GM12865 (cell line): ENCODE results near the gene ADAMTS14.

Experiments
- DNase-seq: peaks from one replicate; pipeline ENCODE4 v3.0.0; 2010; ENCODE audit warnings: low read depth
- H3K4me3 ChIP-seq: 2 replicates; pipeline ENCODE4 v1.5.1; 2011; ENCODE audit warnings: mild to moderate bottlenecking, low read depth, low read length, control low read depth
- TF ChIP-seq, protein P1 (sequence below): IDR thresholded peaks from 2 replicates; pipeline ENCODE4 v1.5.1; 2011; ENCODE audit warnings: low read length, control low read depth, low read depth, inconsistent platforms; ENCODE audit not compliant: insufficient read depth; ENCODE audit errors: missing control alignments

Gene ADAMTS14

DNA sequence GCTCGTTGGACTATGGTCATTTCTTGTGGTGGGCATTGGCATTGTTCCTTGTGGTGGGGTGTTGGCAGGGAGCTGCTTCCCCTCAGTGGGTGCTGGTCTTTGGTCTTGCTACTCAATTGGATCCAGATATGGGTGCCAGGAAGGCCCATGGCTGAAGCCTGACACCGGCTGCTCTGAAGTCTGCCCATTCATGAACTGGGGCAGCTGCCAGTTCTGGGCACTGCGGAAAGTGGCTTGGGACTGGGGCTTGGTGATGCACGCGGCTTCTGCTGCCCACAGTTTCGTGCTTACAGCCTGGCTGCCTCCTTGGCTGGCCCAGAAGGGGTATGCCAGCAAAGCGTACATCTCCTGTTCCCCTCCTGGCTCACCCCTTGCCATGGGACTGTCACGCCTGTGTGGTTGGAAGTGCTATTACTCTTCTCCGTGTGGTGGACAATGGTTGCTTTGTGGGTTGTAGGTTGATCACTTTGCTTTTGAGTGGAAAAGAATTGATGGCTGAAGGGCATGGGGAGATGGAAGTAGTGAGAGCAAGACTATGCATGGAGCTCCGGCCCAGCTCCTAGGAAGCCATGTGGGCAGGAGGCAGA, 54.7 kb downstream of the ADAMTS14 start:
- no peak overlapping the region for H3K4me3 ChIP-seq

DNA sequence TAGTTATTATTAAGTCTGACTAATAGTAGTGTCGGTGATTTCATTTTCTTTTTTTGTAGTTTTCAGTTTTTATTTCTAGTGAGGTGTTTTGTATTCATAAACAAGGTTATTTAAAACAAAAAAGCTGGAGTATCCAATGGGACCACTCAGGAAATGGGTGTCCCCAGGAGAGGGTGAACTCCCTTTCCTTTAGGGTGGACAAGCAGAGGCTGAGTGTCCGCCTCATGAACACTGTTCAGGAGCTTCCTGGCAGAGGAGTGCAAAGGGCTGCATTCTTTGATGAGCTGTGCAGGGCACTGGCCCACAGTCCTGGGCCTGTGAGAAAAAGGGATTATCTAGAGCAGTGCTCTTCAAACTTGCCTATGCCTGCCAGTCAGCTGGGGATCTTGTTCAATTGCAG, 56.0 kb downstream of the ADAMTS14 start:
- DNase-seq, result no peak
- TF ChIP-seq, protein P1, sequence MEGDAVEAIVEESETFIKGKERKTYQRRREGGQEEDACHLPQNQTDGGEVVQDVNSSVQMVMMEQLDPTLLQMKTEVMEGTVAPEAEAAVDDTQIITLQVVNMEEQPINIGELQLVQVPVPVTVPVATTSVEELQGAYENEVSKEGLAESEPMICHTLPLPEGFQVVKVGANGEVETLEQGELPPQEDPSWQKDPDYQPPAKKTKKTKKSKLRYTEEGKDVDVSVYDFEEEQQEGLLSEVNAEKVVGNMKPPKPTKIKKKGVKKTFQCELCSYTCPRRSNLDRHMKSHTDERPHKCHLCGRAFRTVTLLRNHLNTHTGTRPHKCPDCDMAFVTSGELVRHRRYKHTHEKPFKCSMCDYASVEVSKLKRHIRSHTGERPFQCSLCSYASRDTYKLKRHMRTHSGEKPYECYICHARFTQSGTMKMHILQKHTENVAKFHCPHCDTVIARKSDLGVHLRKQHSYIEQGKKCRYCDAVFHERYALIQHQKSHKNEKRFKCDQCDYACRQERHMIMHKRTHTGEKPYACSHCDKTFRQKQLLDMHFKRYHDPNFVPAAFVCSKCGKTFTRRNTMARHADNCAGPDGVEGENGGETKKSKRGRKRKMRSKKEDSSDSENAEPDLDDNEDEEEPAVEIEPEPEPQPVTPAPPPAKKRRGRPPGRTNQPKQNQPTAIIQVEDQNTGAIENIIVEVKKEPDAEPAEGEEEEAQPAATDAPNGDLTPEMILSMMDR, result no peak
- H3K4me3 ChIP-seq, result no peak overlapping the region

More for the DNA sequence above, 54.7 kb downstream of the ADAMTS14 start:
- TF ChIP-seq, protein P1, result no peak
- no peak for DNase-seq

GRCh38 chr10:70729763-70730357, 57.6 kb downstream of the ADAMTS14 start:
- H3K4me3 ChIP-seq, result no peak overlapping the region
- TF ChIP-seq, protein P1, result no peak
- no peak for DNase-seq

DNA sequence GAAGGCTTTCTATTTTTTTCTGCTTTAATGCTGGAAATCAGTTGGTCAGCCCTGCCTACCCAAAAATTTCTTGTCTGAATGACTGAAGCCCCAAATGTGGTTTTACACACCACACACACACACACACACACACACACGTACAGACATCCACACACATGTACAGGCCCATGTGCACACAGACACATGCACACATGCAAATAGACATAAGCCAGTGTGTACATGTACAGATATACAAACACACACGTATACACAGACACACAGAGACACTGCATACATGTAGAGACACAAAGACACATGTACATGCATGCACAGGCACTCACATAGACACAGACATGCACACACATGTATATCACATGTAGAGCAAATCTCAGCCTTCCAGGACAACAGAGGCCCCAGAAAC, 58.6 kb downstream of the ADAMTS14 start:
- TF ChIP-seq, protein P1, result no peak
- no peak for DNase-seq
- no peak overlapping the region for H3K4me3 ChIP-seq

DNA sequence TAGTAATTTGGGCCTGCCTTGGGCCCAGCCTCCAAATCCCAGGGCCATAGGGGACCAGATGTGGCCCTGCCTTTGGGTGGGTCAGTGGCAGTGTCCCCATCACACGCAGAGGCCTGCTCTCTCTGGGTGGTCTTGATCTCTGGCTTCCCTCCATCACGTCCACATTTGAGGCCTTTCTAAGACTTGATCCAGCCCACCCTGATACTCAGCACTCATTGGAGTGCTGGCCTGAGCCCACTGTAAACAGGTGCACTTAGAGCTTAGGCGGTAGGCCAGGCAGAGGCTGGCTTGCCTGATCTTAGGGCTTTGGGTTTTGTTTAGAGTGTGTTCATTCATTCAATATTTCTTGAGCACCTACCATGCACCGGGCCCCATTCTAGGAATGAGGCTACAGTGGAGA, 60.3 kb downstream of the ADAMTS14 start:
- TF ChIP-seq, protein P1, result no peak
- H3K4me3 ChIP-seq, result no peak overlapping the region
- no peak for DNase-seq

DNA sequence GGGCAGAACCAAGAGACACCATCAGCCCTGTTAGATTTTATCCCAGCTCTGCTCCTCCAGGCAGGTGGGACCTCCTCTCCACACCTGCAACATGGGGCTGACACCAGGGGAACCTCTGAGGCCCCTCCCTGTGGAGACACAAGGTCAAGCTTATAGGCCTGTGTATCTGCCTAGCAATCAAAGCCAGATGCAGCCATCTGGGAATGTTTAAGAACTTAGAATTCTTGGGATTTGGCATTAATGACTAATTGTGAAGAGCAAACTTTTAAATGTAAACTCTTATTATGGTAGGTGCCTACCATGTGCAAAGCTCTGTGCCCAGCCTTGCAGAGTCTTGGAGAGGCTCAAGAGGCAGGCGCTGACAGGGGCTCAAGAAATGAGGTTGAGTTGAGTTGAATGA, 60.7 kb downstream of the ADAMTS14 start:
- no peak for DNase-seq
- TF ChIP-seq, protein P1, result no peak
- no peak overlapping the region for H3K4me3 ChIP-seq

DNA sequence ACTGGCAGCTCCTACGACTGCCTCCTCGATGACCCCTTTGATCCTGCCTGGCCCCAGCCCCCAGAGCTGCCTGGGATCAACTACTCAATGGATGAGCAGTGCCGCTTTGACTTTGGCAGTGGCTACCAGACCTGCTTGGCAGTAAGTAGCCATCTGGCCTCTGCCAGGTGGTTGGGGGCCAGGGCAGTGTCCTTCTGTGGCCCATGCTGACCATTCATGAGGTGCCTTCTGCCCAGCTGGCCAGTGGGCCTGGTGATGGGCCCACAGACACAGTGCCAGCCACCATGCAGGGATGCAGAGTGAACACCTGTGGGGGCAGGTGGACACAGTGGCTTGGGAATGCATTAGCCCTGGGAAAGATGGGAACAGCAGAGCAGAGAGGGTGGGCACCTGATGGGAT, 62.9 kb downstream of the ADAMTS14 start:
- DNase-seq, result no peak
- H3K4me3 ChIP-seq, result no peak overlapping the region
- TF ChIP-seq, protein P1, result no peak
